HCT116 (cell line): Measurements from ENCODE around the gene CCDC137. TPM values are rescaled to one million over a fixed set of nuclear protein-coding genes. Genes with fewer than 3 reads are reported as not detected.

ENCODE experiments used
- ATAC-seq: fragments of 200-7000 bp; cut with Tn5 transposase; 2 replicates; pipeline ENCODE4 v1.9.1; 2020; ENCODE audit warnings: mild to moderate bottlenecking, moderate library complexity
- BruUV-seq: library from RNA; stranded (reverse); fragments of 400-500 nt; replicated peaks from 2 replicates; lab custom pipeline; 2021; lab: Mats Ljungman, UMichigan
- CTCF ChIA-PET: fragments of 300-600 bp; sonication (Branson Sonifier 250); formaldehyde crosslinking; loops from one replicate; lab custom pipeline; 2021; ENCODE audit warnings: antibody characterized with exemption; lab: Charles Lee
- POLR2A ChIA-PET: fragments of 300-600, 350-600 bp; sonication (Branson Sonifier 250); formaldehyde crosslinking; loops from one replicate; lab custom pipeline; 2021; ENCODE audit warnings: antibody characterized with exemption; lab: Charles Lee
- RAD21 ChIA-PET, 2 experiments: fragments of 300-600 bp; sonication (Branson Sonifier 250); formaldehyde crosslinking; loops; one replicate each; lab custom pipeline; 2023; ENCODE audit warnings: low total read pairs in 2 of 2; ENCODE audit not compliant: uncharacterized antibody in 2 of 2, unreplicated experiment in 2 of 2, low non-redundant PET in 1 of 2; lab: Charles Lee
- DNase-seq: peaks from one replicate; pipeline ENCODE4 v3.0.0-alpha.2; 2010; ENCODE audit warnings: low read depth, low spot score
- H2AFZ ChIP-seq: fragments of 200-600 bp; shearing (Covaris generic), sonication (generic); 2 replicates; pipeline ENCODE4 v1.6.1; 2017; ENCODE audit warnings: low read depth, mixed run types, mixed read lengths, antibody characterized with exemption, low read length; ENCODE audit not compliant: poor library complexity, severe bottlenecking
- H3K27ac ChIP-seq: 2 replicates; pipeline ENCODE4 v1.5.1; 2012; ENCODE audit warnings: low read depth, low read length
- H3K27me3 ChIP-seq: fragments of 200-600 bp; sonication (generic); 2 replicates; pipeline ENCODE4 v1.6.1; 2016; ENCODE audit warnings: mixed run types, low read length, mixed read lengths; ENCODE audit not compliant: insufficient read depth
- H3K36me3 ChIP-seq, 2 experiments: fragments of 200-500 bp in 1 of 2; fragments of 200-600 bp in 1 of 2; sonication (Bioruptor generic) in 1 of 2; sonication (generic) in 1 of 2; 2 replicates each; pipeline versions ENCODE4 v1.5.1 to v1.6.1; 2014 to 2016; ENCODE audit warnings: low read length in 2 of 2, inconsistent platforms in 1 of 2, mixed read lengths in 1 of 2, mixed run types in 1 of 2; ENCODE audit not compliant: insufficient read depth in 2 of 2, control insufficient read depth in 1 of 2
- H3K4me1 ChIP-seq, 2 experiments: fragments of 200-600 bp in 1 of 2; sonication (generic) in 1 of 2; 2 replicates each; pipeline versions ENCODE4 v1.5.1 to v1.6.1; 2012 to 2017; ENCODE audit warnings: low read length in 2 of 2, inconsistent platforms in 1 of 2, mild to moderate bottlenecking in 1 of 2, mixed read lengths in 1 of 2, mixed run types in 1 of 2, moderate library complexity in 1 of 2; ENCODE audit not compliant: insufficient read depth in 2 of 2, control insufficient read depth in 1 of 2
- H3K4me2 ChIP-seq: fragments of 200-600 bp; sonication (generic); 2 replicates; pipeline ENCODE4 v1.6.1; 2017; ENCODE audit warnings: mixed run types, low read length, mixed read lengths
- H3K4me3 ChIP-seq, 2 experiments: fragments of 200-600 bp in 1 of 2; sonication (generic) in 1 of 2; replicated peaks in 1 of 2; 2 replicates each; pipeline ENCODE4 v1.5.1; 2011 to 2016; ENCODE audit warnings: low read length in 2 of 2, control low read depth in 1 of 2, low read depth in 1 of 2, mild to moderate bottlenecking in 1 of 2, mixed read lengths in 1 of 2, mixed run types in 1 of 2
- H3K79me2 ChIP-seq: fragments of 200-600 bp; sonication (generic); 2 replicates; pipeline ENCODE4 v1.6.1; 2017; ENCODE audit warnings: mild to moderate bottlenecking, mixed run types, low read length, moderate library complexity, mixed read lengths; ENCODE audit not compliant: insufficient read depth
- H3K9ac ChIP-seq: fragments of 200-600 bp; sonication (generic); 2 replicates; pipeline ENCODE4 v1.6.1; 2016; ENCODE audit warnings: low read length, mixed read lengths
- H3K9me2 ChIP-seq: fragments of 200-600 bp; sonication (generic), shearing (Covaris generic); 2 replicates; pipeline ENCODE4 v1.6.1; 2017; ENCODE audit warnings: mixed run types, mild to moderate bottlenecking, moderate library complexity; ENCODE audit not compliant: insufficient read depth
- H3K9me3 ChIP-seq, 2 experiments: fragments of 200-500 bp in 1 of 2; fragments of 200-600 bp in 1 of 2; sonication (Bioruptor generic) in 1 of 2; sonication (generic) in 1 of 2; 2 replicates each; pipeline ENCODE4 v1.6.1; 2014 to 2017; ENCODE audit warnings: low read length in 2 of 2, mixed read lengths in 2 of 2, inconsistent platforms in 1 of 2, low read depth in 1 of 2, mild to moderate bottlenecking in 1 of 2, mixed run types in 1 of 2, moderate library complexity in 1 of 2; ENCODE audit not compliant: control insufficient read depth in 1 of 2, insufficient read depth in 1 of 2
- H4K20me1 ChIP-seq: fragments of 200-600 bp; sonication (generic), shearing (Covaris generic); 2 replicates; pipeline ENCODE4 v1.6.1; 2017; ENCODE audit warnings: mixed run types, mild to moderate bottlenecking, moderate library complexity; ENCODE audit not compliant: insufficient read depth
- ATF3 ChIP-seq: IDR thresholded peaks from 2 replicates; pipeline ENCODE4 v1.6.1; 2012
- CBX3 ChIP-seq: IDR thresholded peaks from 2 replicates; pipeline ENCODE4 v1.6.1; 2012; ENCODE audit warnings: low read depth
- EGR1 ChIP-seq: IDR thresholded peaks from 2 replicates; pipeline ENCODE4 v1.6.1; 2012; ENCODE audit warnings: low read depth
- TCF7L2 ChIP-seq: IDR thresholded peaks from 2 replicates; pipeline ENCODE4 v1.7.0; 2011; ENCODE audit warnings: borderline replicate concordance, inconsistent platforms; ENCODE audit not compliant: insufficient read depth, insufficient read length; ENCODE audit errors: extremely low read depth
- ZNF274 ChIP-seq: fragments of 200-500 bp; sonication (Bioruptor generic); IDR thresholded peaks from 2 replicates; pipeline ENCODE4 v1.6.1; 2014; ENCODE audit warnings: mild to moderate bottlenecking, low read depth, low read length, inconsistent platforms
- intact Hi-C: fragments of 100-400 bp; cut with micrococcal nuclease; formaldehyde crosslinking; loops from 2 replicates; pipeline ENCODE4 v1.10.0; 2022
- total RNA-seq: library from RNA; stranded (reverse); gene quantifications from one replicate; pipeline ENCODE4 v1.2.1, GENCODE V29; 2021; ENCODE audit not compliant: unreplicated experiment

The CCDC137 gene
- total RNA-seq, 1 experiment from 2014 or later = 77.5 TPM

GRCh38 chr17:81644976-81645952 is 21.3 kb upstream of the CCDC137 start:
- RAD21 ChIA-PET = no interaction called here
- intact Hi-C loops = no loop called here
- Histone ChIP-seq H3K4me3 (no peak overlapping the region), H3K4me1 (peaks cover 4 to 22% of the 10 kb centered on the region in 2 experiments), H3K27ac (no peak overlapping the region), H3K4me2 (no peak overlapping the region), H4K20me1 (no peaks in the 10 kb centered on the region), H2AFZ (no peak overlapping the region), H3K36me3 (no peaks in the 10 kb centered on the region), H3K79me2 (no peaks in the 10 kb centered on the region), H3K9ac (no peak overlapping the region), H3K9me2 (no peaks in the 10 kb centered on the region), H3K27me3 (no peaks in the 10 kb centered on the region), H3K9me3 (peaks cover 0 to 5% of the 10 kb centered on the region in 2 experiments; a peak in 1 of 4 replicates)
- ATAC-seq = no peak
- CTCF ChIA-PET = no interaction called here
- TF ChIP-seq ZNF274 (no peak), EGR1 (no peak), CBX3 (no peak), TCF7L2 (no peak)
- POLR2A ChIA-PET = no interaction called here
- no TSS peak for BruUV-seq
- DNase-seq = no peak

- no peak overlapping the region for H3K4me3 ChIP-seq
- no TSS peak for BruUV-seq
- no peak overlapping the region for H3K4me2 ChIP-seq
- H3K79me2 ChIP-seq = no peaks in the 10 kb centered on the region
- POLR2A ChIA-PET = no interaction called here
- H3K9ac ChIP-seq = no peak overlapping the region
- no peak for ATAC-seq
- H3K9me2 ChIP-seq = no peaks in the 10 kb centered on the region
- CTCF ChIA-PET = no interaction called here
- DNase-seq = no peak
- H3K4me1 ChIP-seq = peaks cover 10 to 19% of the 10 kb centered on the region in 2 experiments
- RAD21 ChIA-PET = no interaction called here
- H3K36me3 ChIP-seq = no peaks in the 10 kb centered on the region
- TF ChIP-seq CBX3 (no peak), ZNF274 (no peak), ATF3 (no peak)
- TF ChIP-seq, all 23 proteins: peak for 0
- no peaks in the 10 kb centered on the region for H3K27me3 ChIP-seq
- intact Hi-C loops = no loop called here
- H3K27ac ChIP-seq = no peak overlapping the region
- H2AFZ ChIP-seq = no peak overlapping the region
- H4K20me1 ChIP-seq = no peaks in the 10 kb centered on the region
- peaks cover 0 to 5% of the 10 kb centered on the region in 2 experiments; a peak in 1 of 4 replicates for H3K9me3 ChIP-seq
These were observed 19.5 kb upstream of the CCDC137 start for GRCh38 chr17:81646869-81647600.
